Measurements from ENCODE around the gene ATP1B2.

GRCh38 chr17:7636163-7636562, 14.6 kb upstream of the ATP1B2 start:
- TF ChIP-seq ZBTB33 (IDR thresholded peaks at IDR 0.05; ENCODE audit: borderline replicate concordance, low read depth) = no peak
- no peak for TF ChIP-seq JUND (IDR thresholded peaks at IDR 0.05)
- no peak for TF ChIP-seq CHD2 (IDR thresholded peaks at IDR 0.05; ENCODE audit: low read length, partially characterized antibody)
- TF ChIP-seq MAX (IDR thresholded peaks at IDR 0.05; ENCODE audit: low read depth) = no peak
- TF ChIP-seq RAD21 (IDR thresholded peaks at IDR 0.05; ENCODE audit: low read length) = no peak
- TF ChIP-seq POLR2AphosphoS5 (IDR thresholded peaks at IDR 0.05; ENCODE audit: low read depth, low read length) = no peak
- no peak for TF ChIP-seq REST (IDR thresholded peaks at IDR 0.05; ENCODE audit: low read depth, low read length)
- TF ChIP-seq CTCF (IDR thresholded peaks at IDR 0.05) = no peak
- no peak for TF ChIP-seq MXI1 (IDR thresholded peaks at IDR 0.05; ENCODE audit: low read depth, low read length)
- TF ChIP-seq RXRA (IDR thresholded peaks at IDR 0.05; ENCODE audit: borderline replicate concordance, low read depth) = no peak
- no peak for TF ChIP-seq NFIC (IDR thresholded peaks at IDR 0.05; ENCODE audit: borderline replicate concordance)
- TF ChIP-seq SIN3A (IDR thresholded peaks at IDR 0.05; ENCODE audit: borderline replicate concordance, low read depth, low read length) = no peak
- TF ChIP-seq YY1 (IDR thresholded peaks at IDR 0.05; ENCODE audit: low read depth) = no peak
- TF ChIP-seq TCF12 (IDR thresholded peaks at IDR 0.05) = no peak
